ENCODE measurements around the gene FOXL1.

FOXL1 gene

GRCh38 chr16:86609115-86609514 lies 30.8 kb downstream of the FOXL1 start:
- TF ChIP-seq CTCF (IDR thresholded peaks at IDR 0.05): no peak
- Histone ChIP-seq H3K27ac (peak overlapping the region; percentile 87 to 97), H3K4me3 (peak overlapping the region; percentile 40)
- DNase-seq (ENCODE audit: low spot score): no peak

GRCh38 chr16:86609661-86610060 lies 31.3 kb downstream of the FOXL1 start:
- TF ChIP-seq CTCF (IDR thresholded peaks at IDR 0.05): no peak
- peak overlapping the region; percentile 40 for H3K4me3 ChIP-seq
- H3K27ac ChIP-seq: peak overlapping the region; percentile 87 to 97
- DNase-seq (ENCODE audit: low spot score): no peak

DNA sequence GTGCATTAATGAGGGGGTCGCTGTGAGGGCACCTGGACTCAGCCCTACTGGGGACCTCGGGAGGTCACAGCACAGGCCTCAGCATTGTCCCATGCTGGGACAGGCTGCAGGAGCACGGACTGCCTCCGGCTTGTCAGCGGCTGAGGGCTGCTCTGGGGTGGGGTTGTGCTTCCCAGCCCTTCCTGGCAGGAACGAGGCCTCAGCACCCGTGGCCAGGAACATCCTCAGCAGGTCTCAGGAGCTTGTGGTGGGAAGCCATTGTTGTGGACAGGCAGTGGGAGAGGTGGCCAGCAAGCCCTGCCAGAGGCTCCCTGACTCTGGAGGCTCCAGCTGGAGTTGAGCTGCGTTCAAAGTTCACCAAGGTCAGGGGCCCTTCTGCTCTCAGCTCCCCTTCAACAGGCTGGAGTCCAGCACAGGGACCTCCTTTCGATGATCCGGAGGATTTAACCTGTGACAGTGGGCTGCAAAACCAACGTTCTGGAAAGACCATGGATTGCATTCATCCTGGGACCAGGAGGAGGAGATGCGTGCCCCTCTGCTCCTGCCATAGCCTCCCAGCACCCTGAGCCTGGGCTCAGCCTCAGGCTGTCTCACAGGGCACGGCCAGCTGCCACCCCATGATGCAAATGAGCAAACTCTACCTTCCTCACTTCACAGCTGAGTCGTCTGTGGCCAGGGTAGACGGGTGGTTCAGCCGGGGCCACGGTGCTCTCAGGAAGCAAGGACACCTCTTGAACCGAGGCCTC lies 32.6 kb downstream of the FOXL1 start:
- no peak for DNase-seq (ENCODE audit: low spot score)
- Histone ChIP-seq H3K27ac (peak overlapping the region; percentile 87 to 97), H3K4me3 (peak overlapping the region; percentile 54)
- TF ChIP-seq CTCF (IDR thresholded peaks at IDR 0.05): no peak

DNA sequence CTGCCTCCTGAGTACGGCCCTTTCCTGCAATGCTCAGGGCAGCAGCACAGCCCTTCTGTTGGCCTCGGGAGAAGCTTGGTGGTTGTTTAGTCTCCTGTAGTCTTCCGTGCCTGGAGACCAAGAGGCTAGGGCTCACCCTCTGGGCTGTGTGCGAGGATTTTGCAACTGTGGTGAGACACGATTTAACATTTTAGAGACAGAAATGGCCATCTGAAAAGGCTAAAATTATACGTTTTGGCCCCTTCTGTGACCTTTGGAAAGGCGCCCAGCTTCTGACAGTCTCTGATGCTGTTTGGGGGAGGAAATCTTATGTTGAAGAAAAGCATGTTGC lies 33.1 kb downstream of the FOXL1 start:
- H3K4me3 ChIP-seq: peak overlapping the region; percentile 54
- peak; percentile 87 for DNase-seq (ENCODE audit: low spot score)
- peak overlapping the region; percentile 87 to 97 for H3K27ac ChIP-seq
- no peak for TF ChIP-seq CTCF (IDR thresholded peaks at IDR 0.05)

GRCh38 chr16:86611941-86612340 lies 33.6 kb downstream of the FOXL1 start:
- Histone ChIP-seq H3K4me3 (peak overlapping the region; percentile 54), H3K27ac (peak overlapping the region; percentile 87 to 97)
- DNase-seq (ENCODE audit: low spot score): no peak
- TF ChIP-seq CTCF (IDR thresholded peaks at IDR 0.05): no peak

DNA sequence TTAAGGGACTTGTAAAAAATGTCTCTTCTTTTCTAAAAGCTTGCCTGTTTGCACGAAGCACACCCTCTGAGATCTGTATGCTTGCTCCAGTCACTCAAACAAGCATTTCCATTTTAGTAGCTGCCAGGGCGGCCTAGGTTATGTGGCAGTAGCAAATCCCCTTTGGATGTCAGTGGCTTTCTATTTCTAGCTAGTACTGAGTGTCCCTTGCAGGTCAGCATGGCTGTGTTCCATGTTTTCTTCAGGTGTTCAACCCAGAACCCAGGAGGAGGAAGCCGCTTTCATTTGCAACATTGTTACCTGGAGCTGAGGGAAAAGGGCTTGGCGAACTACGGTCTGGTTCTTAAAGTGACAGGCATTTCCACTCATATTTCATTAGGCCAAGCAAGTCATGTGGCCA lies 36.4 kb downstream of the FOXL1 start:
- H3K4me3 ChIP-seq: no peak overlapping the region
- peak overlapping the region in 1 of 2 donors; percentile 45 for H3K27ac ChIP-seq
- DNase-seq (ENCODE audit: low spot score): no peak
- TF ChIP-seq CTCF (IDR thresholded peaks at IDR 0.05): no peak

DNA sequence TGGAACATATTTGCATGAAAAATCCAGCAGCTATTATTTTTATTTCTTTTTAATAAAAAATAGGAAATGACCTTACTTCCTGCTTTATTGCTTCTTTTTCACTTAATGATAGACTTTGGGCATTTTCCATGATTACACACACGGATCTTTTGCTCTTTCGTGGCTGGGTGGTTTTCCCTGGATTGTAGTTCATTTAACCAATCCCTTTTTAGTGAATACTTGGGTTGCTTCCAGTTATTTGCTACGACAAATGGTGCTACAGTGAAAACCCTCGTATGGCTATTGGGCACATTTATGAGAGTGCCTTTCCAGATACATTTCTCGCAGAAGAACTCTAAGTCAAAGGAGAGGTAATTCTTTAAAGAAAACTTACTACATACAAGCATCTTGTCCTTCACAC lies 38.6 kb downstream of the FOXL1 start:
- no peak for DNase-seq (ENCODE audit: low spot score)
- no peak for TF ChIP-seq CTCF (IDR thresholded peaks at IDR 0.05)
- Histone ChIP-seq H3K4me3 (no peak overlapping the region), H3K27ac (peak overlapping the region in 1 of 2 donors; percentile 43)

All from coronary artery (tissue), 2 donors.